NB4 (cell line): ENCODE data around the gene CHRNE.

Source experiments
- CTCF ChIP-seq: IDR thresholded peaks from one replicate; pipeline ENCODE4 v1.5.1; 2012; ENCODE audit warnings: low read depth, low read length
- POLR2A ChIP-seq: IDR thresholded peaks from 2 replicates; pipeline ENCODE4 v1.6.1; 2011; ENCODE audit warnings: mild to moderate bottlenecking; ENCODE audit not compliant: insufficient read length; ENCODE audit errors: extremely low read depth

GRCh38 chr17:4951486-4951885 lies 48.6 kb upstream of the CHRNE start:
- TF ChIP-seq CTCF, result no peak
- TF ChIP-seq POLR2A, result no peak
